ENCODE measurements around the gene KPRP.

The KPRP gene

GRCh38 chr1:152757747-152758146 is at the start of gene KPRP:
Gene KPRP (plus strand): TSS chr1:152758025. CDS start chr1:152759589, 1,564 bp downstream.
- DNase-seq, result no peak

- DNase-seq, result no peak
Observed at GRCh38 chr1:152718238-152718637, 39.6 kb upstream of the KPRP start.

GRCh38 chr1:152725261-152725660 is 32.6 kb upstream of the KPRP start:
- DNase-seq, result no peak

GRCh38 chr1:152728986-152729385 is 28.8 kb upstream of the KPRP start:
- no peak for DNase-seq

- DNase-seq, result no peak
Observed at GRCh38 chr1:152735648-152736047, 22.2 kb upstream of the KPRP start.

- no peak for DNase-seq
Observed at GRCh38 chr1:152737997-152738396, 19.8 kb upstream of the KPRP start.

GRCh38 chr1:152739841-152740240 is 18.0 kb upstream of the KPRP start:
- no peak for DNase-seq

- no peak for DNase-seq
Observed at GRCh38 chr1:152741656-152742055, 16.2 kb upstream of the KPRP start.

GRCh38 chr1:152743371-152744145 is 14.3 kb upstream of the KPRP start:
- DNase-seq, result no peak

GRCh38 chr1:152745289-152745704 is 12.5 kb upstream of the KPRP start:
- DNase-seq, result no peak

- DNase-seq, result no peak
Observed at GRCh38 chr1:152745765-152746444, 11.9 kb upstream of the KPRP start.

- DNase-seq, result no peak
Observed at GRCh38 chr1:152747831-152748230, 10.0 kb upstream of the KPRP start.

GRCh38 chr1:152752225-152752624 is 5.6 kb upstream of the KPRP start:
- no peak for DNase-seq

- DNase-seq, result no peak
Observed at GRCh38 chr1:152753586-152753985, 4.2 kb upstream of the KPRP start.

- DNase-seq, result no peak
Observed at GRCh38 chr1:152756872-152757271, 953 bp upstream of the KPRP start.

GRCh38 chr1:152758636-152759035 is 811 bp downstream of the KPRP start:
- no peak for DNase-seq

- DNase-seq, result no peak
Observed at GRCh38 chr1:152759453-152760173, 1.8 kb downstream of the KPRP start.

GRCh38 chr1:152760551-152761190 is 2.8 kb downstream of the KPRP start:
- DNase-seq, result no peak

- DNase-seq, result no peak
Observed at GRCh38 chr1:152761609-152762213, 3.9 kb downstream of the KPRP start.

GRCh38 chr1:152768847-152769533 is 11.2 kb downstream of the KPRP start:
- no peak for DNase-seq

- no peak for DNase-seq
Observed at GRCh38 chr1:152770411-152770810, 12.6 kb downstream of the KPRP start.

GRCh38 chr1:152774875-152775274 is 17.1 kb downstream of the KPRP start, which contains the start of gene LCE1F:
Gene LCE1F (plus strand): TSS chr1:152775140. CDS start chr1:152776372, 1,232 bp downstream.
- DNase-seq, result no peak
